HG03457 (cell line): ENCODE results near the gene CINP.
"Not testable (repeated sequence)": the region's sequence is repeated elsewhere in the genome, so short reads cannot be mapped to it uniquely, and the experiment has no call there.

Source experiments
- ATAC-seq: cut with Tn5 transposase; IDR thresholded peaks from one replicate; pipeline ENCODE4 v1.9.1; 2021; ENCODE audit warnings: moderate number of reproducible peaks; ENCODE audit not compliant: unreplicated experiment

The CINP gene

GRCh38 chr14:102356280-102356679 is 6.4 kb downstream of the CINP start:
- no peak for ATAC-seq

DNA sequence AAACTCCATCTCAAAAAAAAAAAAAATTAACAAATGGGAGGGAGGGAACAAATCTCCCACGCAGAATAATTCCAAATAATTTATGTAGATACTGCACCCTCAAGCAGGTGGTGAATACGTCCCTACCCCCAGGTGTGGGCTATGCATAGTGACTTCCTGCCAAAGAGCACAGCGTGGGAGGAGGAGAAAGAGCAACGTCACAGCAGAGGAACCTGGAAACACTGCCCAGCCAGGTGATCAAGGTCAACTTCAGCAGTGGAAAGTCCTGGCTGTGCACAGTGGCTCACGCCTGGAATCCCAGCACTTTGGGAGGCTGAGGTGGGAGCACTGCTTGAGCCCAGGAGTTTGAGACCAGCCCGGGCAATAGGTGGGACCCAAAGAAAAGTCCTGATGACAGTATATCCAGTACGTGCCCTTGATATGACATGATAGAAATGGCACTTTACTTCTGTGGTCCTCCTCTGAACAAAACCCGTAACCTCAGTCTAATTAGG is 9.5 kb downstream of the CINP start:
- ATAC-seq: no peak

GRCh38 chr14:102352213-102352612 is 10.5 kb downstream of the CINP start:
- no peak for ATAC-seq

DNA sequence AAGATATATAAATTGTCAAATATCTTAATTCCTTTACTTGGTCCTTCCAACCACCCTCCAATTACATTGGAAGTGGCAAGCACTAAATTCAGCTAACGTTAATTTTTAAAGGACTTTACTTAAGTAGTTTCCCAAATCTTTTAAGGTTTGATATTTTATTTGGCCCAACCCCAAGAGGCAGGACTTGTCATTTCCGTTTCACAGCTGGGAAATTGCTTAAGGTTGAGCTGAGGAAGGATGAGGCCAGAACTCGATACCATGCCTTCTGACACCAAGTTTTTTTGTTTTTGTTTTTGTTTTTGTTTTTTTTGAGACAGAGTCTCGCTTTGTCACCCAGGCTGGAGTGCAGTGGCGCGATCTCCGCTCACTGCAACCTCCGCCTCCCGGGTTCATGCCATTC is 11.1 kb downstream of the CINP start:
- not testable (repeated sequence) for ATAC-seq

DNA sequence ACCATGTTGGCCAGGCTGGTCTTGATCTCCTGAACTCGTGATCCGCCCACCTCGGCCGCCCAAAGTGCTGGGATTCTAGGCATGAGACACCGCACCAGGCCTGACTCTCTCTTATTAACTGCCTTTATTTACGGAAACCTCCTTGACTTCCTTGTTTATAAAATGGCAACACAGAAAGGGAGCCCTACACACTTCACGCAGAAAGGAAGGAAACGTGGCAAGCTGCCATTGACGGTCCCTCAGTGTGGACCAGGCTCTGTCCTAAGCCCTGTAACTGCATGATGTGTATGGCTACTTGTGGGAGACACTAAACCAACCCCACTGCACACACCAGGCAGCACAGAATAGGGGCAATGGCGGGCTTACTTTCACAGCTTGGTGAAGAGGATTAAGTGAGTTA is 11.7 kb downstream of the CINP start:
- no peak for ATAC-seq

DNA sequence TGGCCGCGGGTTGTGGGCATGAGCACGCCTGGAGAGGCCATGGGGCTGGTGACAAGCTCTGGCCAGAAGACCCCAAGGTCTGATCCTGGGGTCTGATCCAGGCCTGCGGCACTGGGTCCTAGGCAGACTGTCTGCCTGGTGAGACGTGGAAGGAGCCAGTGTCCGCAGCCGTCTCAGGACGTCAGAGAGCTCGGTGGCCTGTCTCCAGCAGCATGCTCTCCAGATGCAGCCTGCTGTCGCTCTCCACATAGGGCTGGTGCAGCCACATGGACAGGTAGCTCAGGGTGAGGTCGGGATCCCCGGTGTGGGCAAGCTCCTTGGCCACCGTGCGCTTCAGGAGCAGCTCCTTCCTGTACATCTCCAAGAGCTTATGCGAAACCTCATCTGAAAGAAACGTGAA is 14.3 kb downstream of the CINP start:
- no peak for ATAC-seq

DNA sequence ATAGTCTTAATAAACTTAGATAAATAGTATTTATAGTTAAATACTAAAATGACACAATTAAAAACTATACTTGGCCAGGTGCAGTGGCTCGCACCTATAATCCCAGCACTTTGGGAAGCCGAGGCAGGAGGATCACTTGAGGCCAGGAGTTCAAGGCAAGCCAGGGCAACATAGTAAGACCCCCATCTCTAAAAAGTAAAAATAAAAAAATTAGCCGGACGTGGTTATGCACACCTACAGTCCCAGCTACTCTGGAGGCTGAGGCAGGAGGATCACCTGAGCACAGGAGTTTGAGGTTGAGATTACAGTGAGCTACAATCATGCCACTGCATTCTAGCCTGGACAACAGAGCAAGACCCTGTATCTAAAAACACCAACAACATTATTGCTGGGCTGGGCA is 16.0 kb downstream of the CINP start:
- no peak for ATAC-seq

- ATAC-seq: no peak
Observed at GRCh38 chr14:102345232-102345631, 17.5 kb downstream of the CINP start.

DNA sequence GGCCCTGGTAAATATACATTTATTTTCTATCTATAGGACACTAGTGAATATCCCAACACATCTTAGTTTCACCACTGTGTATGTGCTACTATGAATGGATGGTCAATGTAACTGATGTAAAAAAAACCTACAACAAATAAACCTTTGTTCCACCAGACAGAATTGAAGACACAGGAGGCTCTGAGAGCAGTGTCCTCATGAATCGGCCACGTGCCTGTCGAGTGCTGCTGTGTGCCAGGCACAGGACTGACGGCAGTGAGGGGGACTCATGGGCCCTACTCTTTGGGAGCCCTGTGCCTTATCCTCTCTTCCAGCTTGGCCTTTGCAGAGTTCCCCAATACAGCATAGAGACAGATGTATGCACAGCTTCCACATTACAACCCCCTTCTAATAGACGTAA is 18.2 kb downstream of the CINP start:
- no peak for ATAC-seq

DNA sequence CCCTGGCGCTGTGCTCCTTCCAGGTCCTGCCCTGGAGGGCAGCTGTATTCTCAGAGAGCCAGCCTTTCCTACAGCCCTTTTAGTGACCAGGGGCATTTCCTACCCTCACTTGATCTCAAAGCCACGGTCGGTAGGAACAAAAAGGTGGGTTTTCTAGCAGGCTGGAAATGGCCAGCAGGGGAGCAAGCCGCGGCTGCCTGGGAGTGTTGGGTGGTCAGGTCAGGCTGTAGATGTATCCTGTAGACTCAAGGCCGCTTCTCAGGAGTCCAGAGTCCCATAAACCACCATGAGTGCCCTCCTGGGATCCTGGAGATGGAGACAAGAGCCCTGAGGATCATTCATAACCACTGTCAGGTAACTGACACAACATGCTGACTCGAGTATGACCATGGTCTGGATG is 18.6 kb downstream of the CINP start:
- ATAC-seq: no peak

GRCh38 chr14:102342238-102342637 is 20.5 kb downstream of the CINP start:
- ATAC-seq: no peak

GRCh38 chr14:102341566-102341965 is 21.1 kb downstream of the CINP start:
- no peak for ATAC-seq

GRCh38 chr14:102338724-102339123 is 24.0 kb downstream of the CINP start:
- no peak for ATAC-seq

DNA sequence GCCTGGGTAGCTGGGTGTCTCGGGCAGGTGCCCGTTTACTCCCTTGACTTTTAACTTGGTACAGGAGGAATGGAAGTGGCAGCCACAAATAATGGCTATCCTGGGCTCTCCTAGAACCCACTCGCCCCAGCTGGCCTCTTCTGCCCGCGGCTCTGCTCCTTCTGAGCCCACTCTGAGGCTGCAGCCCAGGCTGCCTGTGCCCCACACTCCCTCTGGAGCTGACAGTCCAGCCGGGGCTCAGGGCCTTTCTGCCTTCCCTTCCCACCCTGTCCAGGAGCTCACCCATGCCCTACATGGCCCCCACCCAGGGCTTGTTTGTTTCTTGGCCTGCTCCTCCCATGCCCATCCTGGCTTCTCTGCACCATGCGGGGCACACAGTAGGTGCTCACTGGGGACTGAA is 27.5 kb downstream of the CINP start:
- ATAC-seq: no peak

- ATAC-seq: no peak
Observed at GRCh38 chr14:102333795-102334705, 28.6 kb downstream of the CINP start.

GRCh38 chr14:102333390-102333789 is 29.3 kb downstream of the CINP start:
- no peak for ATAC-seq

DNA sequence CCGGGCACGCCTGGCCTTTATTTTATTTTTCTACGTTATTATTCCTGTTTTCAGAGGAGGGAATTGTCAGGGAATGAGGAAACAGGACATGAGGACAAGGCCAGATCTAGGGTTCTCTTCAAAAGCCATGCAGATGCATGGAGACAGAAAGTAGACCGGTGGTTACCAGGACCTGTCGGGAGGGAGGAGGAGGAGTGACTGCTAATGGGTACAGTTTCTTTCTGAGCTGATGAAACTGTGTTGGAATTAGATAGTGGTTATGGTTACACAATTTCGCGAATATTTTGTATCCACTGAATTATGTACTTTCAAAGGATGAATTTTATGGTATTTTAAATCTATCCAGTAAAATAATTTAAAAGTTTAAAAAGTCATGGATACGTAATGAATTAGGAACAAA is 31.9 kb downstream of the CINP start:
- no peak for ATAC-seq

- not testable (repeated sequence) for ATAC-seq
Observed at GRCh38 chr14:102329381-102329780, 33.3 kb downstream of the CINP start.

- no peak for ATAC-seq
Observed at GRCh38 chr14:102326583-102326982, 36.1 kb downstream of the CINP start.

DNA sequence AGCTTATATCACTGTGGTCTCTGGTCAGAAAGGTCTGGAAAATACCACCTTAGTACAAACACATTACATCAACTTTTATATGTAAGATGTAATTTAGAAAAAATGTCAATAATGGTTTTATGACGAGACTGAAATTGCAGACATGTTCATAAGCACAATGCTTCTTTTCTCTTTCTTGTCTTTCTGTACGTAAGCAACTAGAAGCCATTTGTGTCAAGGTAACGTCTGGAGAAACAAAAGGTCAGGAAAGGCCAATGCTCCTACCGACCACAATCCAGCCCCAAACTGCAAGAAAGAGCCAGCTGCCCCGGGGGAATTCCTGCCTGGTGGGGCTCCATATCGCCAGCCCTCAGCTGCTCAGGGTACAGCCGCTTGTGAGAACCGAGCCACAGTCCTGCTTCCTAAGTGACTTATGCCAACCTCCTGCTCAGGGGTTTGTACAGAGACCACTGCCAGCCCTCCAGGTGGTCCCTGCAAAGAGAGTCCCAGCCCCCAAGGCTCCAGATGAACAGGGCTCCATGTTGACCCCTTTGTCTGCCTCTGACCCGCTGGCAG is 36.8 kb downstream of the CINP start:
- ATAC-seq: no peak

DNA sequence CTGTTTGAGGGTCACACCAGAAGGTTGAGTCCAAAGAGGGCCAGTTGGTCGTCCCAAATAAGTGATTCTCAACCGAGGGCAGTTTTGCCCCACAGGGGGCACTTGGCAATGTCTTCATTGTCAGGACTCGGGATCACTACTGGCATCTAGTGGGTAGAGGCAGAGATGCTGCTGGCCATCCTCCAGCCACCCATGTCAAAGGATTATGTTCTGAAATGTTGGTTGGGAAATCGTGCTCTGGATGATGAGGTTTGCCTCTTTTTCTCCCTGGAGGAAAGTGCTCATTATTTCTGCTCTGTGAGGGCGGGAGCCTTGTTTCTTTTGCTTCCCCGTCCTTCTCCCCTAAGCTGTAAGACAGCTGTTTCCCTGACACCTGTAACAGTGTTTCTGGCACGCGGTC is 39.6 kb downstream of the CINP start:
- ATAC-seq: no peak
